DOHH2 (cell line): ENCODE data around the gene ZNF560.
"Not testable (repeated sequence)": the region's sequence is repeated elsewhere in the genome, so short reads cannot be mapped to it uniquely, and the experiment has no call there.

ENCODE experiments used
- H3F3A ChIP-seq: fragments of 200-600 bp; sonication (generic), shearing (Covaris generic); 2 replicates; pipeline ENCODE4 v1.6.0; 2016; ENCODE audit warnings: antibody characterized with exemption, mild to moderate bottlenecking; ENCODE audit not compliant: control insufficient read depth, insufficient read depth
- H3K27ac ChIP-seq: fragments of 200-600 bp; sonication (generic); 2 replicates; pipeline ENCODE4 v1.5.1; 2014; ENCODE audit warnings: low read depth, mild to moderate bottlenecking, low read length, moderate library complexity
- H3K27me3 ChIP-seq: fragments of 200-600 bp; sonication (generic); 2 replicates; pipeline ENCODE4 v1.6.1; 2014; ENCODE audit warnings: mild to moderate bottlenecking, low read length, mixed read lengths; ENCODE audit not compliant: control insufficient read depth
- H3K36me3 ChIP-seq: fragments of 200-600 bp; sonication (generic); 2 replicates; pipeline ENCODE4 v1.6.1; 2014; ENCODE audit warnings: mild to moderate bottlenecking, low read length, moderate library complexity, mixed read lengths; ENCODE audit not compliant: control insufficient read depth
- H3K4me1 ChIP-seq: fragments of 200-600 bp; sonication (generic); 2 replicates; pipeline ENCODE4 v1.6.1; 2014; ENCODE audit warnings: mild to moderate bottlenecking, low read length, mixed read lengths; ENCODE audit not compliant: control insufficient read depth
- H3K4me2 ChIP-seq: fragments of 200-600 bp; sonication (generic); 2 replicates; pipeline ENCODE4 v1.6.0; 2014; ENCODE audit warnings: mild to moderate bottlenecking, low read length, moderate library complexity
- H3K4me3 ChIP-seq: fragments of 200-600 bp; sonication (generic); 2 replicates; pipeline ENCODE4 v1.5.1; 2014; ENCODE audit warnings: mild to moderate bottlenecking, low read length, mixed read lengths
- H3K79me2 ChIP-seq: fragments of 200-600 bp; sonication (generic); 2 replicates; pipeline ENCODE4 v1.6.1; 2014; ENCODE audit warnings: mild to moderate bottlenecking, low read length, mixed read lengths; ENCODE audit not compliant: control insufficient read depth
- H3K9me2 ChIP-seq: fragments of 200-600 bp; sonication (generic); replicated peaks from 2 replicates; pipeline ENCODE4 v1.6.1; 2014; ENCODE audit warnings: mild to moderate bottlenecking, low read length, mixed read lengths; ENCODE audit not compliant: control insufficient read depth
- H3K9me3 ChIP-seq: fragments of 200-600 bp; sonication (generic); 2 replicates; pipeline ENCODE4 v1.6.1; 2014; ENCODE audit warnings: antibody characterized with exemption, low read length, mixed read lengths; ENCODE audit not compliant: control insufficient read depth, insufficient read depth
- H4K20me1 ChIP-seq: fragments of 200-600 bp; sonication (generic); 2 replicates; pipeline ENCODE4 v1.6.0; 2014; ENCODE audit warnings: low read depth, mild to moderate bottlenecking, antibody characterized with exemption, low read length, moderate library complexity; ENCODE audit not compliant: control insufficient read depth, insufficient read depth
- EZH2phosphoT487 ChIP-seq: fragments of 200-600 bp; sonication (generic); IDR thresholded peaks from 2 replicates; pipeline ENCODE4 v1.6.1; 2017; ENCODE audit warnings: borderline replicate concordance, mild to moderate bottlenecking, antibody characterized with exemption, low read length, moderate library complexity, mixed read lengths
- TF ChIP-seq, protein P1 (sequence below): fragments of 200-600 bp; sonication (generic); IDR thresholded peaks from one replicate; pipeline ENCODE4 v1.5.1; 2014; ENCODE audit warnings: antibody characterized with exemption, mild to moderate bottlenecking, low read depth, low read length; ENCODE audit not compliant: poor library complexity, severe bottlenecking

Gene ZNF560

GRCh38 chr19:9498183-9498902 lies at the start of gene ZNF560:
Gene ZNF560, minus strand, starts transcription at chr19:9498616. Its CDS starts 23,303 bp downstream, at chr19:9475313.
- Histone ChIP-seq H3K9me3 (peaks cover 13% of the 10 kb centered on the region; the same call in 1 of the 2 replicates), H3K4me3 (no peak within 1 kb of the TSS)

GRCh38 chr19:9547870-9548269 lies 49.5 kb upstream of the ZNF560 start:
- TF ChIP-seq, protein P1, sequence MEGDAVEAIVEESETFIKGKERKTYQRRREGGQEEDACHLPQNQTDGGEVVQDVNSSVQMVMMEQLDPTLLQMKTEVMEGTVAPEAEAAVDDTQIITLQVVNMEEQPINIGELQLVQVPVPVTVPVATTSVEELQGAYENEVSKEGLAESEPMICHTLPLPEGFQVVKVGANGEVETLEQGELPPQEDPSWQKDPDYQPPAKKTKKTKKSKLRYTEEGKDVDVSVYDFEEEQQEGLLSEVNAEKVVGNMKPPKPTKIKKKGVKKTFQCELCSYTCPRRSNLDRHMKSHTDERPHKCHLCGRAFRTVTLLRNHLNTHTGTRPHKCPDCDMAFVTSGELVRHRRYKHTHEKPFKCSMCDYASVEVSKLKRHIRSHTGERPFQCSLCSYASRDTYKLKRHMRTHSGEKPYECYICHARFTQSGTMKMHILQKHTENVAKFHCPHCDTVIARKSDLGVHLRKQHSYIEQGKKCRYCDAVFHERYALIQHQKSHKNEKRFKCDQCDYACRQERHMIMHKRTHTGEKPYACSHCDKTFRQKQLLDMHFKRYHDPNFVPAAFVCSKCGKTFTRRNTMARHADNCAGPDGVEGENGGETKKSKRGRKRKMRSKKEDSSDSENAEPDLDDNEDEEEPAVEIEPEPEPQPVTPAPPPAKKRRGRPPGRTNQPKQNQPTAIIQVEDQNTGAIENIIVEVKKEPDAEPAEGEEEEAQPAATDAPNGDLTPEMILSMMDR, result no peak
- TF ChIP-seq EZH2phosphoT487, result no peak

More at GRCh38 chr19:9498183-9498902, at the start of gene ZNF560:
- no peak for TF ChIP-seq EZH2phosphoT487
- TF ChIP-seq, protein P1, result no peak
- H3K79me2 ChIP-seq, result no peaks in the 10 kb centered on the region
- H3K27ac ChIP-seq, result no peak within 1 kb of the TSS
- H3K36me3 ChIP-seq, result no peaks in the 10 kb centered on the region
- no peaks in the 10 kb centered on the region for H3F3A ChIP-seq
- H3K4me2 ChIP-seq, result no peak within 1 kb of the TSS
- H3K4me1 ChIP-seq, result no peaks in the 10 kb centered on the region
- no peaks in the 10 kb centered on the region for H4K20me1 ChIP-seq
- H3K27me3 ChIP-seq, result no peaks in the 10 kb centered on the region
- H3K9me2 ChIP-seq, result no peaks in the 10 kb centered on the region

GRCh38 chr19:9541281-9541680 lies 42.9 kb upstream of the ZNF560 start:
- H3K4me1 ChIP-seq, result peaks cover 12% of the 10 kb centered on the region
- H3F3A ChIP-seq, result not testable (repeated sequence)

More at GRCh38 chr19:9547870-9548269, 49.5 kb upstream of the ZNF560 start:
- H3K4me3 ChIP-seq, result no peak overlapping the region
- H3K4me1 ChIP-seq, result no peaks in the 10 kb centered on the region
- no peaks in the 10 kb centered on the region for H4K20me1 ChIP-seq
- no peaks in the 10 kb centered on the region for H3F3A ChIP-seq
- no peaks in the 10 kb centered on the region for H3K79me2 ChIP-seq
- no peaks in the 10 kb centered on the region for H3K27me3 ChIP-seq
- no peaks in the 10 kb centered on the region for H3K36me3 ChIP-seq
- H3K4me2 ChIP-seq, result no peak overlapping the region
- H3K9me2 ChIP-seq, result no peaks in the 10 kb centered on the region
- peaks cover 23% of the 10 kb centered on the region; the same call in 1 of the 2 replicates for H3K9me3 ChIP-seq
- no peak overlapping the region for H3K27ac ChIP-seq

GRCh38 chr19:9539921-9540320 lies 41.5 kb upstream of the ZNF560 start:
- H3K27ac ChIP-seq, H3K27me3 ChIP-seq, H3F3A ChIP-seq, H4K20me1 ChIP-seq, H3K9me2 ChIP-seq, H3K4me3 ChIP-seq, H3K4me2 ChIP-seq: not testable (repeated sequence)
- peaks cover 15% of the 10 kb centered on the region for H3K79me2 ChIP-seq
- peaks cover 19% of the 10 kb centered on the region for H3K9me3 ChIP-seq
- H3K4me1 ChIP-seq, result peaks cover 12% of the 10 kb centered on the region
- H3K36me3 ChIP-seq, result peaks cover 19% of the 10 kb centered on the region

More at GRCh38 chr19:9541281-9541680, 42.9 kb upstream of the ZNF560 start:
- Histone ChIP-seq H3K79me2 (peaks cover 15% of the 10 kb centered on the region), H3K9me3 (peaks cover 23% of the 10 kb centered on the region)
- H3K27me3 ChIP-seq, H4K20me1 ChIP-seq, H3K27ac ChIP-seq, H3K9me2 ChIP-seq, H3K4me2 ChIP-seq, H3K4me3 ChIP-seq, H3K36me3 ChIP-seq: not testable (repeated sequence)

GRCh38 chr19:9539201-9539600 lies 40.8 kb upstream of the ZNF560 start:
- H3K27me3 ChIP-seq, H4K20me1 ChIP-seq, H3K9me2 ChIP-seq, H3F3A ChIP-seq, H3K27ac ChIP-seq: not testable (repeated sequence)
- Histone ChIP-seq H3K36me3 (peaks cover 25% of the 10 kb centered on the region), H3K4me3 (peak overlapping the region; percentile 98), H3K9me3 (peaks cover 19% of the 10 kb centered on the region), H3K4me2 (peak overlapping the region; percentile 98), H3K4me1 (peaks cover 12% of the 10 kb centered on the region), H3K79me2 (peaks cover 15% of the 10 kb centered on the region)
